ENCODE results near the gene SLC4A2. TPM values are rescaled to one million over a fixed set of nuclear protein-coding genes. Genes with fewer than 3 reads are reported as not detected.
A peak's percentile ranks its signal among the peaks of the same experiment; 100 is the strongest.

Gene SLC4A2
- total RNA-seq, 2 donors from 2014 or later: 265 to 284 TPM

GRCh38 chr7:151068069-151068773 is 8.8 kb downstream of the SLC4A2 start:
- Mint-ChIP-seq H3K4me3 (no peak overlapping the region), H3K4me1 (peaks cover 4% of the 10 kb centered on the region), H3K27me3 (ENCODE audit: insufficient read depth) (no peaks in the 10 kb centered on the region), H3K9me3 (no peaks in the 10 kb centered on the region), H3K36me3 (ENCODE audit: low read depth) (peaks cover 55% of the 10 kb centered on the region), H3K27ac (peak overlapping the region; percentile 82)
- DNase-seq: peak; percentile 69
- Histone ChIP-seq H3K4me1 (ENCODE audit: control insufficient read depth, insufficient read depth, low read length) (peaks cover 3% of the 10 kb centered on the region), H3K36me3 (ENCODE audit: control insufficient read depth, insufficient read depth, low read length) (peaks cover 64% of the 10 kb centered on the region), H3K4me3 (ENCODE audit: low read length) (no peak overlapping the region), H3K9me3 (ENCODE audit: control insufficient read depth, low read length) (no peaks in the 10 kb centered on the region), H3K27me3 (ENCODE audit: control insufficient read depth, insufficient read depth, low read length, poor library complexity, severe bottlenecking) (no peaks in the 10 kb centered on the region), H3K9ac (ENCODE audit: extremely low read depth, low read length, poor library complexity, severe bottlenecking) (no peak overlapping the region), H3K27ac (ENCODE audit: low read depth, low read length) (no peak overlapping the region)
- TF ChIP-seq CTCF (conservative IDR thresholded peaks at IDR 0.05): no peak
- WGBS, 2 experiments (ENCODE audit: insufficient coverage in 1 of 2, insufficient read length in 1 of 2): 79 to 82% methylated on average over 12 of the region's 12 CpGs

GRCh38 chr7:151069841-151070573 is 10.6 kb downstream of the SLC4A2 start:
- no peaks in the 10 kb centered on the region for H3K4me1 Mint-ChIP-seq
- H3K4me1 ChIP-seq (ENCODE audit: control insufficient read depth, insufficient read depth, low read length): no peaks in the 10 kb centered on the region
- no peaks in the 10 kb centered on the region for H3K27me3 Mint-ChIP-seq (ENCODE audit: insufficient read depth)
- no peak overlapping the region for H3K9ac ChIP-seq (ENCODE audit: extremely low read depth, low read length, poor library complexity, severe bottlenecking)
- no peaks in the 10 kb centered on the region for H3K27me3 ChIP-seq (ENCODE audit: control insufficient read depth, insufficient read depth, low read length, poor library complexity, severe bottlenecking)
- H3K27ac ChIP-seq (ENCODE audit: low read depth, low read length): no peak overlapping the region
- peaks cover 57% of the 10 kb centered on the region for H3K36me3 Mint-ChIP-seq (ENCODE audit: low read depth)
- TF ChIP-seq CTCF (conservative IDR thresholded peaks at IDR 0.05): no peak
- H3K9me3 Mint-ChIP-seq: no peaks in the 10 kb centered on the region
- no peak for DNase-seq
- H3K27ac Mint-ChIP-seq: no peak overlapping the region
- H3K4me3 ChIP-seq (ENCODE audit: low read length): no peak overlapping the region
- 94 to 95% methylated on average over 9 to 17 of the region's 17 CpGs for WGBS, 2 experiments (ENCODE audit: insufficient coverage in 1 of 2, insufficient read length in 1 of 2)
- no peaks in the 10 kb centered on the region for H3K9me3 ChIP-seq (ENCODE audit: control insufficient read depth, low read length)
- peaks cover 67% of the 10 kb centered on the region for H3K36me3 ChIP-seq (ENCODE audit: control insufficient read depth, insufficient read depth, low read length)
- H3K4me3 Mint-ChIP-seq: no peak overlapping the region

- Mint-ChIP-seq H3K27ac (no peak overlapping the region), H3K36me3 (ENCODE audit: low read depth) (peaks cover 54% of the 10 kb centered on the region), H3K4me1 (peaks cover 3% of the 10 kb centered on the region), H3K9me3 (no peaks in the 10 kb centered on the region), H3K27me3 (ENCODE audit: insufficient read depth) (no peaks in the 10 kb centered on the region), H3K4me3 (no peak overlapping the region)
- TF ChIP-seq CTCF (conservative IDR thresholded peaks at IDR 0.05): no peak
- H3K9me3 ChIP-seq (ENCODE audit: control insufficient read depth, low read length): no peaks in the 10 kb centered on the region
- H3K4me1 ChIP-seq (ENCODE audit: control insufficient read depth, insufficient read depth, low read length): no peaks in the 10 kb centered on the region
- H3K4me3 ChIP-seq (ENCODE audit: low read length): no peak overlapping the region
- no peak overlapping the region for H3K27ac ChIP-seq (ENCODE audit: low read depth, low read length)
- DNase-seq: no peak
- 96 to 98% methylated on average over 11 to 15 of the region's 15 CpGs for WGBS, 2 experiments (ENCODE audit: insufficient coverage in 1 of 2, insufficient read length in 1 of 2)
- peaks cover 61% of the 10 kb centered on the region for H3K36me3 ChIP-seq (ENCODE audit: control insufficient read depth, insufficient read depth, low read length)
- no peaks in the 10 kb centered on the region for H3K27me3 ChIP-seq (ENCODE audit: control insufficient read depth, insufficient read depth, low read length, poor library complexity, severe bottlenecking)
- no peak overlapping the region for H3K9ac ChIP-seq (ENCODE audit: extremely low read depth, low read length, poor library complexity, severe bottlenecking)
These were observed 11.2 kb downstream of the SLC4A2 start for GRCh38 chr7:151070574-151070960.
